H1 (cell line): ENCODE measurements around the gene TMPRSS13. TPM values are rescaled to one million over a fixed set of nuclear protein-coding genes. Genes with fewer than 3 reads are reported as not detected.

ENCODE experiments used
- CTCF ChIA-PET: fragments of 300-600 bp; sonication (Branson Sonifier 250); formaldehyde crosslinking; loops from one replicate; lab custom pipeline; 2021; ENCODE audit not compliant: partially characterized antibody; lab: Charles Lee
- POLR2A ChIA-PET: fragments of 300-600 bp; sonication (Branson Sonifier 250); formaldehyde crosslinking; loops from one replicate; lab custom pipeline; 2021; ENCODE audit warnings: inconsistent platforms; ENCODE audit not compliant: partially characterized antibody; lab: Charles Lee
- DNase-seq, 2 experiments: peaks; one replicate each; pipeline versions ENCODE4 v3.0.0 to v3.0.0-alpha.2; 2010 to 2022; ENCODE audit warnings: low spot score in 2 of 2, low read depth in 1 of 2, mixed read lengths in 1 of 2
- FAIRE-seq: peaks from 2 replicates; lab custom pipeline; 2011; peaks lifted over from hg19 to GRCh38; lab: Jason Lieb, UNC
- H2AFZ ChIP-seq: 2 replicates; pipeline ENCODE4 v1.8.1; 2012; ENCODE audit warnings: low read length, inconsistent platforms
- H2AK5ac ChIP-seq: 2 replicates; pipeline ENCODE4 v1.6.1; 2013; ENCODE audit warnings: low read depth, low read length
- H2BK120ac ChIP-seq: replicated peaks from 2 replicates; pipeline ENCODE3; 2013; ENCODE audit warnings: low read depth, low read length, inconsistent platforms
- H2BK12ac ChIP-seq: 2 replicates; pipeline ENCODE4 v1.6.1; 2013; ENCODE audit warnings: low read depth, low read length
- H2BK15ac ChIP-seq: 2 replicates; pipeline ENCODE4 v1.6.1; 2013; ENCODE audit warnings: low read length
- H2BK20ac ChIP-seq: 2 replicates; pipeline ENCODE4 v1.6.1; 2013; ENCODE audit warnings: low read length
- H2BK5ac ChIP-seq: 2 replicates; pipeline ENCODE4 v1.6.1; 2013; ENCODE audit warnings: low read depth, low read length
- H3K14ac ChIP-seq: 2 replicates; pipeline ENCODE4 v1.6.1; 2013; ENCODE audit warnings: inconsistent platforms; ENCODE audit not compliant: insufficient read length
- H3K18ac ChIP-seq: 2 replicates; pipeline ENCODE4 v1.6.1; 2013; ENCODE audit warnings: low read length; ENCODE audit errors: extremely low read depth
- H3K23ac ChIP-seq: 2 replicates; pipeline ENCODE4 v1.6.1; 2013; ENCODE audit warnings: inconsistent platforms; ENCODE audit not compliant: insufficient read length
- H3K23me2 ChIP-seq: 2 replicates; pipeline ENCODE4 v1.6.1; 2013; ENCODE audit warnings: low read depth, low read length
- H3K27ac ChIP-seq: 2 replicates; pipeline ENCODE4 v1.6.1; 2011; ENCODE audit warnings: low read depth, low read length, inconsistent platforms
- H3K27me3 ChIP-seq, 4 experiments: replicated peaks in 1 of 4; 1 replicate in 1 of 4; 2 replicates in 3 of 4; pipeline versions ENCODE4 v1.6.1 to v1.8.1; 2011 to 2013; ENCODE audit warnings: low read length in 3 of 4, mild to moderate bottlenecking in 3 of 4, inconsistent platforms in 2 of 4, mixed read lengths in 2 of 4, moderate library complexity in 1 of 4; ENCODE audit not compliant: control insufficient read depth in 3 of 4, insufficient read depth in 3 of 4; ENCODE audit errors: extremely low read depth in 1 of 4
- H3K36me3 ChIP-seq, 4 experiments: 2 replicates each; pipeline versions ENCODE4 v1.6.1 to v1.8.1; 2011 to 2013; ENCODE audit warnings: mild to moderate bottlenecking in 4 of 4, low read length in 3 of 4, moderate library complexity in 2 of 4, control low read depth in 1 of 4, inconsistent platforms in 1 of 4; ENCODE audit not compliant: insufficient read depth in 4 of 4, control insufficient read depth in 2 of 4
- H3K4ac ChIP-seq: replicated peaks from 2 replicates; pipeline ENCODE3; 2013; ENCODE audit warnings: low read length, low read depth, mixed read lengths, inconsistent platforms; ENCODE audit not compliant: insufficient read length
- H3K4me1 ChIP-seq, 4 experiments: replicated peaks in 1 of 4; 1 replicate in 1 of 4; 2 replicates in 3 of 4; pipeline versions ENCODE4 v1.6.1 to v1.8.1; 2011 to 2013; ENCODE audit warnings: low read length in 3 of 4, inconsistent platforms in 2 of 4, mixed read lengths in 1 of 4; ENCODE audit not compliant: insufficient read depth in 4 of 4, control insufficient read depth in 3 of 4
- H3K4me2 ChIP-seq, 2 experiments: 2 replicates each; pipeline versions ENCODE4 v1.6.1 to v1.8.1; 2011 to 2013; ENCODE audit warnings: low read depth in 2 of 2, low read length in 2 of 2, control low read depth in 1 of 2, inconsistent platforms in 1 of 2, mild to moderate bottlenecking in 1 of 2; ENCODE audit not compliant: insufficient read depth in 1 of 2
- H3K4me3 ChIP-seq, 4 experiments: fragments of 200-600, 300-600 bp in 1 of 4; sonication (generic), shearing (Covaris generic), sonication (Bioruptor Twin) in 1 of 4; 2 replicates each; pipeline versions ENCODE4 v1.5.1 to v1.8.1; 2011 to 2016; ENCODE audit warnings: low read length in 4 of 4, low read depth in 3 of 4, control low read depth in 2 of 4, inconsistent platforms in 2 of 4, mild to moderate bottlenecking in 2 of 4, mixed read lengths in 1 of 4, moderate library complexity in 1 of 4; ENCODE audit not compliant: insufficient read depth in 2 of 4; ENCODE audit errors: extremely low read depth in 1 of 4
- H3K56ac ChIP-seq: replicated peaks from 2 replicates; pipeline ENCODE3; 2013; ENCODE audit warnings: low read depth, mild to moderate bottlenecking, mixed read lengths, low read length, inconsistent platforms; ENCODE audit not compliant: insufficient read length
- H3K79me1 ChIP-seq: 2 replicates; pipeline ENCODE4 v1.6.1; 2013; ENCODE audit warnings: low read depth, low read length, control low read depth
- H3K79me2 ChIP-seq, 2 experiments: 2 replicates each; pipeline versions ENCODE4 v1.6.1 to v1.8.1; 2012 to 2013; ENCODE audit warnings: low read length in 2 of 2, mild to moderate bottlenecking in 2 of 2, inconsistent platforms in 1 of 2; ENCODE audit not compliant: insufficient read depth in 2 of 2, control insufficient read depth in 1 of 2
- H3K9ac ChIP-seq, 4 experiments: replicated peaks in 1 of 4; 1 replicate in 1 of 4; 2 replicates in 3 of 4; pipeline versions ENCODE4 v1.6.1 to v1.8.1; 2011 to 2013; ENCODE audit warnings: low read depth in 3 of 4, low read length in 3 of 4, control low read depth in 2 of 4, mild to moderate bottlenecking in 2 of 4, moderate library complexity in 2 of 4, inconsistent platforms in 1 of 4; ENCODE audit errors: extremely low read depth in 1 of 4
- H3K9me3 ChIP-seq, 2 experiments: 2 replicates each; pipeline versions ENCODE4 v1.6.1 to v1.8.1; 2012 to 2013; ENCODE audit warnings: mild to moderate bottlenecking in 2 of 2, moderate library complexity in 2 of 2, control low read depth in 1 of 2, inconsistent platforms in 1 of 2, low read depth in 1 of 2, low read length in 1 of 2, mixed read lengths in 1 of 2; ENCODE audit not compliant: insufficient read depth in 2 of 2
- H4K20me1 ChIP-seq, 2 experiments: replicated peaks in 1 of 2; 2 replicates each; pipeline versions ENCODE3 to v1.8.1; 2011 to 2013; ENCODE audit warnings: inconsistent platforms in 2 of 2, low read length in 2 of 2, mild to moderate bottlenecking in 1 of 2; ENCODE audit not compliant: insufficient read depth in 2 of 2, control insufficient read depth in 1 of 2
- H4K5ac ChIP-seq: 2 replicates; pipeline ENCODE4 v1.6.1; 2013; ENCODE audit warnings: low read length, low read depth, mixed read lengths, inconsistent platforms; ENCODE audit not compliant: insufficient read length
- H4K8ac ChIP-seq: 2 replicates; pipeline ENCODE4 v1.8.0; 2013; ENCODE audit warnings: mild to moderate bottlenecking, moderate library complexity, low read length, inconsistent platforms; ENCODE audit not compliant: insufficient read depth; ENCODE audit errors: extremely low read depth
- H4K91ac ChIP-seq: replicated peaks from 2 replicates; pipeline ENCODE3; 2013; ENCODE audit warnings: low read length, mixed read lengths, inconsistent platforms; ENCODE audit not compliant: insufficient read length
- GTF2F1 ChIP-seq: IDR thresholded peaks from 2 replicates; pipeline ENCODE4 v1.6.1; 2012; ENCODE audit warnings: low read depth, low read length, improper control_type of control experiment, borderline replicate concordance
- HDAC2 ChIP-seq, 2 experiments: fragments of 300-600 bp in 1 of 2; sonication (generic) in 1 of 2; IDR thresholded peaks; 2 replicates each; pipeline ENCODE4 v1.6.1; 2011 to 2012; ENCODE audit warnings: low read depth in 2 of 2, low read length in 2 of 2, mild to moderate bottlenecking in 2 of 2, moderate library complexity in 2 of 2, borderline replicate concordance in 1 of 2, inconsistent platforms in 1 of 2
- HDAC6 ChIP-seq: IDR thresholded peaks from one replicate; pipeline ENCODE4 v1.7.1; 2012; ENCODE audit warnings: low read depth, mild to moderate bottlenecking, inconsistent platforms, low read length, moderate library complexity
- NANOG ChIP-seq: IDR thresholded peaks from 2 replicates; pipeline ENCODE4 v1.6.1; 2011; ENCODE audit warnings: low read length, low read depth, mild to moderate bottlenecking, inconsistent platforms; ENCODE audit not compliant: insufficient read depth, poor library complexity, severe bottlenecking
- RNF2 ChIP-seq: fragments of 200-900, 300-1000 bp; sonication (generic); IDR thresholded peaks from 2 replicates; pipeline ENCODE4 v1.7.1; 2016; ENCODE audit warnings: borderline replicate concordance, low read depth, mild to moderate bottlenecking, antibody characterized with exemption, low read length; ENCODE audit not compliant: poor library complexity, severe bottlenecking; ENCODE audit errors: missing control alignments
- RXRA ChIP-seq: IDR thresholded peaks from 2 replicates; pipeline ENCODE4 v1.6.1; 2011; ENCODE audit warnings: low read depth, mild to moderate bottlenecking, low read length, moderate library complexity; ENCODE audit not compliant: insufficient read depth
- SAP30 ChIP-seq: fragments of 300-600 bp; sonication (generic); IDR thresholded peaks from 2 replicates; pipeline ENCODE4 v1.7.1; 2012; ENCODE audit warnings: low read length, moderate library complexity, mild to moderate bottlenecking, inconsistent platforms; ENCODE audit not compliant: insufficient read depth, insufficient replicate concordance
- SUZ12 ChIP-seq: fragments of 200-600 bp; sonication (generic); IDR thresholded peaks from 2 replicates; pipeline ENCODE4 v1.6.1; 2012; ENCODE audit warnings: mild to moderate bottlenecking, inconsistent platforms, low read length, moderate library complexity, mixed read lengths
- TAF7 ChIP-seq: optimal IDR thresholded peaks from 2 replicates; pipeline ENCODE3; 2011; ENCODE audit warnings: low read depth, mild to moderate bottlenecking, inconsistent platforms, low read length, moderate library complexity, borderline replicate concordance
- TEAD4 ChIP-seq: IDR thresholded peaks from 2 replicates; pipeline ENCODE4 v1.6.1; 2012; ENCODE audit warnings: low read depth, low read length, inconsistent platforms, mixed read lengths
- WGBS, 2 experiments: shearing (Covaris generic) in 1 of 2; methylation state at CpG; one replicate each; pipeline versions ENCODE4 v1.1.6 to v1.1.7; 2013 to 2015; ENCODE audit warnings: low lambda C conversion rate in 2 of 2, mixed read lengths in 2 of 2, inconsistent platforms in 1 of 2, low coverage in 1 of 2, missing lambda C conversion rate in 1 of 2; ENCODE audit not compliant: insufficient replicate concordance in 2 of 2, insufficient coverage in 1 of 2, insufficient read length in 1 of 2; ENCODE audit errors: extremely low coverage in 1 of 2, missing lambda C conversion rate in 1 of 2; 5-methylcytosine and 5-hydroxymethylcytosine counted together
- polyA plus RNA-seq, 7 experiments: library from polyadenylated mRNA; depleted of rRNA in 3 of 7; stranded (reverse) in 5 of 7; unstranded in 2 of 7; fragments of >200 nt in 5 of 7; fragments of 200-250 nt in 2 of 7; gene quantifications; 1 replicate in 5 of 7; 2 replicates in 1 of 7; 4 replicates in 1 of 7; pipeline versions ENCODE4 v1.2.1 to v1.2.3, GENCODE V29; 2011 to 2013; ENCODE audit warnings: missing spikeins in 2 of 7, mixed read lengths in 2 of 7
- total RNA-seq: library from RNA; stranded (reverse); fragmentation: NEBNext Ultra II Directional; extraction: Animal tissue kit (Norgen Biotek cat#: 25700); gene quantifications from 2 replicates; pipeline ENCODE4 v1.2.1, GENCODE V29; 2021

The TMPRSS13 gene
- total and polyA plus RNA-seq, 2 of the 8 experiments (the other 6 are each of a cell fraction or from before 2014, with no cell fraction given), result 0.61 to 0.79 TPM

- WGBS, 2 experiments, result 28% methylated on average over 12 of the region's 12 CpGs; no CpG with 5 or more reads in 1 of the 2 experiments
- Histone ChIP-seq H3K18ac (peak overlapping the region; percentile 9; the same call in 1 of the 2 replicates), H3K4ac (no peak overlapping the region), H4K5ac (no peak overlapping the region), H2BK12ac (no peak overlapping the region), H3K14ac (no peak overlapping the region), H2BK5ac (peak overlapping the region; percentile 12; the same call in 1 of the 2 replicates), H3K79me2 (peaks cover 0 to 20% of the 10 kb centered on the region in 2 experiments; a peak in 1 of 4 replicates), H3K56ac (no peak overlapping the region), H4K91ac (no peak overlapping the region), H2BK120ac (no peak overlapping the region), H3K27ac (no peak overlapping the region), H3K36me3 (no peaks in the 10 kb centered on the region), H4K20me1 (peaks cover 2 to 6% of the 10 kb centered on the region in 2 experiments), H3K9me3 (no peaks in the 10 kb centered on the region), H3K9ac (no peak overlapping the region; a peak in 1 of 7 replicates), H2AFZ (no peak overlapping the region; the same call in 1 of the 2 replicates), H2BK15ac (0 out of 2 replicates have a peak overlapping the region, but pooled peaks have one; percentile 23), H3K79me1 (peaks cover 4% of the 10 kb centered on the region; the same call in 1 of the 2 replicates), H2AK5ac (no peak overlapping the region), H3K4me2 (peak overlapping the region; percentile 99 to 100), H4K8ac (no peak overlapping the region), H2BK20ac (no peak overlapping the region), H3K4me3 (peak overlapping the region; percentile 86 to 96 (median 87)), H3K4me1 (peaks cover 9 to 27% (median 21%) of the 10 kb centered on the region in 4 experiments), H3K23ac (no peak overlapping the region), H3K23me2 (peaks cover 25% of the 10 kb centered on the region), H3K27me3 (peaks cover 0 to 17% (median 15%) of the 10 kb centered on the region in 4 experiments; a peak in 4 of 7 replicates)
- DNase-seq, result no peak
- no peak for FAIRE-seq
- POLR2A ChIA-PET, result interaction anchor here (1.2 to 1.9 kb wide), 4 partner anchors 15 to 30 kb away, joined by 3 to 12 read pairs (median 4); no protein-coding TSS in a partner anchor
- CTCF ChIA-PET, result interaction anchor here (0.6 to 4.7 kb wide), 16 partner anchors 8 to 451 kb away, joined by 3 to 30 read pairs (median 4); no protein-coding TSS in a partner anchor
- no peak for TF ChIP-seq HDAC6
- no peak for TF ChIP-seq TEAD4
- no peak for TF ChIP-seq NANOG
- TF ChIP-seq GTF2F1, result no peak
- no peak for TF ChIP-seq SUZ12
- TF ChIP-seq RNF2, result no peak
- no peak for TF ChIP-seq SAP30
- no peak for TF ChIP-seq RXRA
- TF ChIP-seq HDAC2 (IDR thresholded peaks at IDR 0.05; ENCODE audit: borderline replicate concordance in 1 of 2, low read depth in 2 of 2, low read length in 2 of 2), result no peak
- no peak for TF ChIP-seq TAF7
Observed at GRCh38 chr11:117877120-117877784, 52.0 kb downstream of the TMPRSS13 start.
